HG02642 (cell line): Measurements from ENCODE around the gene ABHD17C.
"Not testable (repeated sequence)": the region's sequence is repeated elsewhere in the genome, so short reads cannot be mapped to it uniquely, and the experiment has no call there.

Source experiments
- ATAC-seq: cut with Tn5 transposase; IDR thresholded peaks from one replicate; pipeline ENCODE4 v1.9.1; 2021; ENCODE audit warnings: mild to moderate bottlenecking; ENCODE audit not compliant: unreplicated experiment, poor library complexity

ABHD17C gene

GRCh38 chr15:80758130-80758745 is 63.1 kb downstream of the ABHD17C start:
- no peak for ATAC-seq

- no peak for ATAC-seq
Measured at GRCh38 chr15:80760960-80761359, 65.8 kb downstream of the ABHD17C start.

DNA sequence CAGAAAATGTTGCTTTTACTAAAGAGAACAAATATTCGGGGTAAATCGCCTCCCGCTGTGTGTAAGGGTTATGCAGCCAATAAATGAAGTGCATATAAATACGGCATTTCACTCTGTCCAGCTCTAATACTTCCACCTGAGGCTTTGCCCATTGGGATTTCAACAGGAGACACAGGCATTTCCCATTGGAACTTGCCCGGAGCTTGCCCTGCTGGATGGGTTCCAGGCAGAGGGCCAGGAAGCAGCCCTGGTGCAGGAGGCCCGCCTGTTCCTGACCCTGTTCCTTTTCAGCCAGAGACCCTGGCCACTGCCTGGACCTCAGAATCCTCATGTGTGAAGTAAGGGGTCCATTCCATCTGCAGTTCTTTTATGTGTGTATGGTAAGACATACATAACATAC is 66.6 kb downstream of the ABHD17C start:
- ATAC-seq = no peak

DNA sequence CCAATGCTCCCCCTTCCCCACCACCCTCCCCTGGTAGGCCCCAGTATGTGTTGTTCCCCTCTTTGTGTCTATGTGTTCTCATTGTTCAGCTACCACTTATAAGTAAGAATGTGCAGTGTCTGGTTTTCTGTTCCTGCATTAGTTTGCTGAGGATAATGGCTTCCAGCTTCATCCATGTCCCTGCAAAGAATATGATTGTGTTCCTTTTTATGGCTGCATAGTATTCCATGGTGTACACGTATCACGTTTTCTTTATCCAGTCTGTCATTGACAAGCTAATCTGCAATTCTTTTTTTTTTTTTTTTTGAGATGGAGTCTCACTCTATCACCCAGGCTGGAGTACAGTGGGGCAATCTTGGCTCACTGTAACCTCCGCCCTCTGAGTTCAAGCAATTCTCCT is 68.1 kb downstream of the ABHD17C start:
- not testable (repeated sequence) for ATAC-seq

- ATAC-seq = no peak
Measured at GRCh38 chr15:80764535-80764934, 69.4 kb downstream of the ABHD17C start.

GRCh38 chr15:80766275-80766674 is 71.2 kb downstream of the ABHD17C start:
- ATAC-seq = no peak

GRCh38 chr15:80768158-80768557 is 73.0 kb downstream of the ABHD17C start:
- no peak for ATAC-seq

- no peak for ATAC-seq
Measured at GRCh38 chr15:80769153-80769828, 74.2 kb downstream of the ABHD17C start.

GRCh38 chr15:80769829-80770705 is 75.0 kb downstream of the ABHD17C start:
- ATAC-seq = no peak

GRCh38 chr15:80773122-80773551 is 78.0 kb downstream of the ABHD17C start:
- no peak for ATAC-seq

GRCh38 chr15:80773792-80774352 is 78.8 kb downstream of the ABHD17C start:
- no peak for ATAC-seq

- ATAC-seq = no peak
Measured at GRCh38 chr15:80774486-80774885, 79.4 kb downstream of the ABHD17C start.

DNA sequence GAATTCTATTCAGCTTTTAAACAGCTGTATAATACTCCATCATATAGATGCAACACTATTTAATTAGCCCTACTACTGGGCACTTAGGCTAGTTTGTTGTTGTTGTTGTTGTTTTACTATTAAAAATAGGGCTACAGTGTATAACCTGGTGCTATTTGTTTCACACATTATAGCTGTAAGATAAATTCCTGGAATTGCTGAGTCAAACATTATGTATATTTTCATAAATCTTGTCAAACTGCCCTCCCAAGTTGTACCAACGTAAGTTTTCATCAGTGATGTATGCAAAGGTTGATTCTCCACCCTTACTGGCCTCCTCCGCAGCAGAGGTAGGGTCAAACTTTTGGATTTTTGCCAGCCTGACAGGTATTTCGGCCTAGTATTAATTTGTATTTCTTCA is 80.2 kb downstream of the ABHD17C start:
- ATAC-seq = no peak

DNA sequence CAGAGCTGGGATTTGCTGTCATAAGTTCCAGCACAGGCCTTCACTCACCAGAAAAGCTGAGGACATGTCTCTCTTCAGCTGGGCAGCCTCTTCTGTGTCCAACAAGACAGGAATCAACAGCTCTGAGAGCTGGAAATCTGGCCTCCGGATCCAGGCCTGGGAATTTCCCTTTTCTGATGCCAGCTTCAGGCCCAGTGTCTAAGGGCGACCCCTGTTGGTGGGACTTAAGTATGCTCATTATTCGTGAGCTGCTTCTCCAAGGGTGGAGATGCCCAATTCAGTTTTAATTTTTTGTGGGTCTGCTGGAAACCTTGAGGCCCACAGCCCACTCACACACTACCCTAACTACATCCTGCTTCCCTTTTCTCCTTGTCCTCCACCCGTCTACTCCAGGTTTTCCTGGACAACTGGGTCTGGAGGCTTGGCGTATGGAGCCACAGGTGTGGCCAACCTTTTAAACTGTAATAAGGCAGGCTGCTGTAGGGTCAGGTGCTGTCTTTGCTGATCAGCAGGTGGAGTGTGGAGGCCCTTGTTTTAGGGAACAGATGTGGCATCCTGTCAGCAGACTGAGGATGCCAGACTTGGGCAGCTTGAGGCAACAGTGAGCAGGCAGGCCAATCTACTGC is 81.4 kb downstream of the ABHD17C start:
- ATAC-seq = no peak

DNA sequence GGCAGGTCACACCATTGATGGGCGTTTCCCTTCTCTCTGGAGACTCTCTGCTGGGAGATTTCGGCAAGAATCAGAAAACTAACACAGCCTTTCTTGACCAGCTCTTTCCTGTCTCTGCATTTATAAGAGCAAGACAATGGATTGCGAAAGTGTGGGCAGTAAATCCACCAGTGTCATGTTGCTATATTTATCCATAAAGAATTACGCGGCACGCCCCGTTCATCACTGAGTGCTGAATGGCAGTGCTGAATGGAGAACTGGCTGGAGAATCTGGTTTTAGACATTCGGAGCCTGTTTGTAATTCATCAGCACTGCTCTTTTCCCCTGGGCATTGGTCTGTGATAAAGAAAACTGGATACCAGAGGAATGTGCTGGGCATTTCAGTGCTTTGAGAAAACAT is 82.0 kb downstream of the ABHD17C start:
- ATAC-seq = no peak

DNA sequence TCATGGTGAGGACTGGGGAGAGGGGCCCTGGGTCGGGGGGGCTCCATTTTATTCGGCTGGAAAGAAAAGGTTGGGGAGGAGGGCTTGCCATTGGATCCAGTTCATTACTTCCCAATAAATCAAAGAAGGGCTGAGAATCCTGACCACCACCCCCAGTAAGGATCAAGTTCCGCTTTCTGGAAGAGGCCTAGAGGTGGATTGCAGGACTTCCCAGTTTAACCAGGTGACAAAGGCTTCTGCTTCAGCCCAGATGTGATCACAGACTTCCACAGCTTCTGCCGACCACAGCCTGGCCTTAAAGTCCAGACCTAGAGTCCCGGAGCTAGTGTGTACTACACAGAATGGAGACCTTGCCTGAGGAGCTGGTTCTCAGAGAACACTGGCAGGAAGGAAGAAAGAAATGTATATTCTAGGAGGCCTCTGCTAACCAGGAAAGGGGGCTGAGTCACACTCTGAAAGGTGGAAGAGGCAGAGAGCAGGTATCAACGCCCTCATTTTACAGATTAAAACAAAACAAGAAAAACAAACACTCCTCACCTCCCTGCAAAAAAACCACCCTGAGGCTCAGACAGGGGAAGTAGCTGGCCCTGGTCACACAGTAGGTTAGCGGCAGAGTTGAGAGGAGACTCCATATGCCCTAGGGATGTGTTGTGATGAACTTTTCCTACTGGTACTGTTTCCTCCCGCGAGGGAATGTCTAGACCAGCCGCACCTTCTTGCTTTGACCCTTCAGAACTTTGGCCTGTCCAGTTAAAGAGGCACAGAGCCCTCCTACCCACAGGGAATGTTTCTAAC is 82.9 kb downstream of the ABHD17C start:
- no peak for ATAC-seq

DNA sequence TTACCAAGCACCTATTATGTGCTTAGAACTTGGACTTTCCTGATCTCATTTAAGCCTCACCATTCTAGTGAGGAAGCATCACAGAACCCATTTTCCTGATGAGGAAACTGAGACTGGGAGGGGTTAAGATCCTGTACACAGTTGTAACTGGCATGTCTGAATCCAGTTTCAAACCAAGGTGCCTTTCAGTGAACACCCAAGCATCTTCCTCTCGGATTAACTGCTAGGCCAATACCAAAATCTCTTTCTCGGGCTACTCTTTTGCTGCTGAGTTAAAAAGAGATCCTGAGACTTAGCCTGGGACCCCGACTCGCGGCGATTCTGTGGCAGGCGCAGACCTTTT is 83.5 kb downstream of the ABHD17C start:
- ATAC-seq = no peak

GRCh38 chr15:80778964-80779657 is 84.0 kb downstream of the ABHD17C start, which contains the start of gene CEMIP:
TSS of gene CEMIP (plus strand) at chr15:80779370. CDS start at chr15:80873880, 94,510 bp downstream.
- no peak for ATAC-seq
